A549 (cell line): ENCODE measurements around the gene CCKAR. TPM values are rescaled to one million over a fixed set of nuclear protein-coding genes. Genes with fewer than 3 reads are reported as not detected.
A peak's percentile ranks its signal among the peaks of the same experiment; 100 is the strongest.

Experiments used
- ATAC-seq, 2 experiments: fragments of 200-7000 bp in 1 of 2; fragments of >200 bp in 1 of 2; cut with Nextera tagmentation in 1 of 2; cut with Tn5 transposase in 1 of 2; 3 replicates each; pipeline versions ENCODE4 v1.8.0 to v1.9.1; 2018 to 2020; ENCODE audit warnings: mild to moderate bottlenecking in 1 of 2, moderate library complexity in 1 of 2
- CTCF ChIA-PET: fragments of 300-600 bp; sonication (Branson Sonifier 250); formaldehyde crosslinking; extraction: SDS; loops from one replicate; lab custom pipeline; 2021; ENCODE audit warnings: antibody characterized with exemption, inconsistent platforms; lab: Yijun Ruan, JAX
- POLR2A ChIA-PET: fragments of 350-600 bp; formaldehyde crosslinking; extraction: SDS; loops from one replicate; lab custom pipeline; 2021; ENCODE audit warnings: antibody characterized with exemption, inconsistent platforms; lab: Yijun Ruan, JAX
- DNase-seq, 2 experiments: peaks; one replicate each; pipeline versions ENCODE4 v3.0.0 to v3.0.0-alpha.2; 2011 to 2016; ENCODE audit warnings: low read depth in 1 of 2, low spot score in 1 of 2
- FAIRE-seq: peaks from 2 replicates; lab custom pipeline; 2011; peaks lifted over from hg19 to GRCh38; lab: Jason Lieb, UNC
- H3K27ac ChIP-seq, 2 experiments: fragments of >200 bp; sonication (Bioruptor Twin); formaldehyde crosslinking; 3 replicates each; pipeline ENCODE4 v1.5.1; 2016 to 2017
- H3K4me1 ChIP-seq: fragments of >200 bp; sonication (Bioruptor Twin); formaldehyde crosslinking; 3 replicates; pipeline ENCODE4 v1.6.1; 2016
- H3K4me2 ChIP-seq: fragments of >200 bp; sonication (Bioruptor Twin); formaldehyde crosslinking; 3 replicates; pipeline ENCODE4 v1.6.1; 2016
- H3K4me3 ChIP-seq: fragments of >200 bp; sonication (Bioruptor Twin); formaldehyde crosslinking; 3 replicates; pipeline ENCODE4 v1.5.1; 2016
- H3K9me3 ChIP-seq: fragments of >200 bp; sonication (Bioruptor Twin); formaldehyde crosslinking; 3 replicates; pipeline ENCODE4 v1.6.1; 2016
- ATOH8 ChIP-seq: fragments of 250-450 bp; sonication (Bioruptor Pico); IDR thresholded peaks from 2 replicates; pipeline ENCODE4 v1.5.0; 2020; ENCODE audit warnings: low read depth, mild to moderate bottlenecking, moderate library complexity
- CBX2 ChIP-seq: fragments of 200-600 bp; sonication (generic); IDR thresholded peaks from 2 replicates; pipeline ENCODE4 v1.6.1; 2016; ENCODE audit warnings: low read depth, mild to moderate bottlenecking, borderline replicate concordance
- CTCF ChIP-seq: fragments of >200 bp; sonication (Bioruptor Twin); formaldehyde crosslinking; IDR thresholded peaks from 3 replicates; pipeline ENCODE4 v1.5.1; 2016
- E2F6 ChIP-seq: IDR thresholded peaks from 2 replicates; pipeline ENCODE4 v1.6.1; 2012; ENCODE audit warnings: low read depth, borderline replicate concordance
- EHMT2 ChIP-seq: fragments of 200-600 bp; sonication (generic); IDR thresholded peaks from 2 replicates; pipeline ENCODE4 v1.6.1; 2016; ENCODE audit warnings: antibody characterized with exemption, low read depth, mild to moderate bottlenecking, moderate library complexity
- FOSB ChIP-seq: fragments of 250-450 bp; sonication (Bioruptor Pico); IDR thresholded peaks from 2 replicates; pipeline ENCODE4 v1.5.0; 2020; ENCODE audit warnings: mild to moderate bottlenecking, moderate library complexity
- HES2 ChIP-seq: fragments of >200 bp; sonication (Bioruptor Twin); formaldehyde crosslinking; IDR thresholded peaks from 2 replicates; pipeline ENCODE4 v1.6.1; 2016
- HOXA7 ChIP-seq: fragments of 250-450 bp; sonication (Bioruptor Pico); IDR thresholded peaks from 2 replicates; pipeline ENCODE4 v1.5.0; 2020; ENCODE audit warnings: mild to moderate bottlenecking, moderate library complexity
- JUN ChIP-seq, 2 experiments: fragments of >200 bp; sonication (Bioruptor Twin); formaldehyde crosslinking; IDR thresholded peaks; 2 replicates in 1 of 2; 3 replicates in 1 of 2; pipeline ENCODE4 v1.6.1; 2016 to 2017
- JUNB ChIP-seq: fragments of >200 bp; sonication (Bioruptor Twin); formaldehyde crosslinking; IDR thresholded peaks from 2 replicates; pipeline ENCODE4 v1.6.1; 2016
- KDM1A ChIP-seq: fragments of 200-600 bp; sonication (generic); IDR thresholded peaks from 2 replicates; pipeline ENCODE4 v1.6.1; 2016; ENCODE audit warnings: low read depth, mild to moderate bottlenecking
- MAFK ChIP-seq: fragments of 450-650 bp; IDR thresholded peaks from 2 replicates; pipeline ENCODE4 v1.6.1; 2014; ENCODE audit not compliant: partially characterized antibody
- MAX ChIP-seq: IDR thresholded peaks from 2 replicates; pipeline ENCODE4 v1.6.1; 2012
- MAZ ChIP-seq: fragments of 150-350 bp; IDR thresholded peaks from 2 replicates; pipeline ENCODE4 v1.6.1; 2014; ENCODE audit warnings: antibody characterized with exemption, low read depth, low read length, borderline replicate concordance
- PBX3 ChIP-seq: IDR thresholded peaks from 2 replicates; pipeline ENCODE4 v1.6.1; 2012
- POLR2AphosphoS2 ChIP-seq: conservative IDR thresholded peaks from 2 replicates; pipeline ENCODE4 v1.6.1; 2012; ENCODE audit warnings: low read length, improper control_type of control experiment, inconsistent platforms
- RFX5 ChIP-seq: fragments of 450-650 bp; IDR thresholded peaks from 2 replicates; pipeline ENCODE4 v1.7.1; 2014; ENCODE audit warnings: antibody characterized with exemption, mild to moderate bottlenecking, moderate library complexity
- RNF2 ChIP-seq: fragments of 200-600 bp; sonication (generic); IDR thresholded peaks from 2 replicates; pipeline ENCODE4 v1.6.1; 2016; ENCODE audit warnings: low read depth, mild to moderate bottlenecking, antibody characterized with exemption, moderate library complexity, borderline replicate concordance
- TFCP2L1 ChIP-seq: fragments of 250-450 bp; sonication (Bioruptor Pico); IDR thresholded peaks from 2 replicates; pipeline ENCODE4 v1.5.0; 2021; ENCODE audit warnings: mild to moderate bottlenecking
- ZFP36 ChIP-seq: fragments of 450-650 bp; IDR thresholded peaks from 2 replicates; pipeline ENCODE4 v1.6.1; 2014; ENCODE audit warnings: borderline replicate concordance; ENCODE audit not compliant: partially characterized antibody
- WGBS: methylation state at CpG from one replicate; pipeline ENCODE4 v1.1.6; 2017; ENCODE audit errors: missing lambda C conversion rate; 5-methylcytosine and 5-hydroxymethylcytosine counted together
- polyA plus RNA-seq, 4 experiments: library from polyadenylated mRNA; depleted of rRNA in 3 of 4; stranded (reverse); fragments of >200 nt; fragmentation: RNase III in 1 of 4; extraction: RNeasy Plus Mini Kit Qiagen cat#74134 plus additional on column Dnase treatment in 1 of 4; gene quantifications; 2 replicates in 3 of 4; 3 replicates in 1 of 4; pipeline ENCODE4 v1.2.3, GENCODE V29; 2011 to 2017

Gene CCKAR
- polyA plus RNA-seq, 2 of the 4 experiments (the other 2 are of a cell fraction): not detected

GRCh38 chr4:26491449-26492170, 1.3 kb upstream of the CCKAR start:
- FAIRE-seq (no peak), DNase-seq (no peak), ATAC-seq (no peak)
- no peak overlapping the region for H3K27ac ChIP-seq
- POLR2A ChIA-PET: no interaction called here
- H3K4me2 ChIP-seq: no peak overlapping the region
- no peak for TF ChIP-seq PBX3
- no peak for TF ChIP-seq POLR2AphosphoS2
- TF ChIP-seq CTCF: no peak
- TF ChIP-seq RFX5: no peak
- no peak for TF ChIP-seq ATOH8 (CRISPR knock-in tag)
- TF ChIP-seq MAX: no peak
- TF ChIP-seq JUN (IDR thresholded peaks at IDR 0.05): no peak
- no peak for TF ChIP-seq HOXA7 (CRISPR knock-in tag)
- TF ChIP-seq ZFP36: no peak
- TF ChIP-seq JUNB: no peak
- TF ChIP-seq FOSB (CRISPR knock-in tag): no peak
- TF ChIP-seq HES2: no peak
- TF ChIP-seq RNF2: no peak
- TF ChIP-seq TFCP2L1 (CRISPR knock-in tag): no peak
- no peak for TF ChIP-seq EHMT2
- TF ChIP-seq KDM1A: no peak
- H3K4me1 ChIP-seq: no peaks in the 10 kb centered on the region
- CTCF ChIA-PET: no interaction called here
- 49% methylated on average over 7 of the region's 7 CpGs for WGBS
- H3K9me3 ChIP-seq: no peaks in the 10 kb centered on the region
- H3K4me3 ChIP-seq: no peak overlapping the region

GRCh38 chr4:26490960-26491284, 638 bp upstream of the CCKAR start:
- TF ChIP-seq MAFK: peak; percentile 53
- TF ChIP-seq CBX2: no peak
- TF ChIP-seq E2F6: no peak
- TF ChIP-seq MAZ: no peak
- FAIRE-seq (no peak), DNase-seq (no peak), ATAC-seq (no peak)
- Histone ChIP-seq H3K4me1 (no peaks in the 10 kb centered on the region), H3K27ac (no peak overlapping the region), H3K9me3 (no peaks in the 10 kb centered on the region), H3K4me2 (no peak overlapping the region), H3K4me3 (no peak overlapping the region)
- 43% methylated on average over 3 of the region's 4 CpGs for WGBS
- ChIA-PET CTCF (no interaction called here), POLR2A (no interaction called here)
